Caco-2 (cell line): ENCODE results near the gene CTRB2. TPM values are rescaled to one million over a fixed set of nuclear protein-coding genes. Genes with fewer than 3 reads are reported as not detected.

Source experiments
- BruUV-seq: library from RNA; stranded (reverse); fragments of 400-500 nt; replicated peaks from 2 replicates; lab custom pipeline; 2021; lab: Mats Ljungman, UMichigan
- CTCF ChIA-PET: fragments of 300-600 bp; sonication (Branson Sonifier 250); formaldehyde crosslinking; loops from one replicate; lab custom pipeline; 2022; ENCODE audit warnings: antibody characterized with exemption; lab: Charles Lee
- POLR2A ChIA-PET: fragments of 300-600 bp; sonication (Branson Sonifier 250); formaldehyde crosslinking; loops from one replicate; lab custom pipeline; 2022; ENCODE audit warnings: antibody characterized with exemption; lab: Charles Lee
- DNase-seq, 2 experiments: peaks; one replicate each; pipeline versions ENCODE4 v3.0.0 to v3.0.0-alpha.2; 2020 to 2022
- H3K27me3 ChIP-seq: replicated peaks from 2 replicates; pipeline ENCODE4 v1.6.0; 2011; ENCODE audit warnings: low read length; ENCODE audit not compliant: control insufficient read depth, insufficient read depth
- H3K36me3 ChIP-seq: 2 replicates; pipeline ENCODE4 v1.5.1; 2011; ENCODE audit warnings: low read length; ENCODE audit not compliant: control insufficient read depth, insufficient read depth
- H3K4me1 ChIP-seq: fragments of 250-450 bp; sonication (Bioruptor Pico); 2 replicates; pipeline ENCODE4 v1.5.1; 2020; ENCODE audit warnings: mild to moderate bottlenecking
- H3K4me3 ChIP-seq: 2 replicates; pipeline ENCODE4 v1.5.1; 2011; ENCODE audit warnings: low read depth, mild to moderate bottlenecking, control low read depth, low read length
- H3K9me3 ChIP-seq: fragments of 250-450 bp; sonication (Bioruptor Pico); 2 replicates; pipeline ENCODE4 v1.5.1; 2020; ENCODE audit warnings: mild to moderate bottlenecking, moderate library complexity
- H3K27ac Mint-ChIP-seq: one replicate; pipeline ENCODE4 v1.8.0; 2022; ENCODE audit warnings: mixed read lengths; ENCODE audit not compliant: unreplicated experiment
- H3K27me3 Mint-ChIP-seq: one replicate; pipeline ENCODE4 v1.8.0; 2022; ENCODE audit warnings: mixed read lengths; ENCODE audit not compliant: insufficient read depth, unreplicated experiment
- H3K36me3 Mint-ChIP-seq: one replicate; pipeline ENCODE4 v1.8.0; 2022; ENCODE audit warnings: mild to moderate bottlenecking, mixed read lengths; ENCODE audit not compliant: insufficient read depth, unreplicated experiment
- H3K4me1 Mint-ChIP-seq: one replicate; pipeline ENCODE4 v1.8.0; 2022; ENCODE audit warnings: low read depth, mixed read lengths; ENCODE audit not compliant: unreplicated experiment
- H3K4me3 Mint-ChIP-seq: one replicate; pipeline ENCODE4 v1.8.0; 2022; ENCODE audit warnings: mild to moderate bottlenecking, moderate library complexity, mixed read lengths; ENCODE audit not compliant: unreplicated experiment
- H3K9me3 Mint-ChIP-seq: one replicate; pipeline ENCODE4 v1.8.0; 2022; ENCODE audit warnings: mixed read lengths; ENCODE audit not compliant: unreplicated experiment
- intact Hi-C: fragments of 100-400 bp; cut with micrococcal nuclease; formaldehyde crosslinking; loops from one replicate; pipeline ENCODE4 v1.10.0; 2022; ENCODE audit not compliant: unreplicated experiment
- total RNA-seq: library from RNA; stranded (reverse); gene quantifications from 2 replicates; pipeline ENCODE4 v1.2.3, GENCODE V29; 2022
- TF ChIP-seq, protein P1 (sequence below), 2 experiments: fragments of 200-600 bp in 1 of 2; IDR thresholded peaks; 1 replicate in 1 of 2; 2 replicates in 1 of 2; pipeline versions ENCODE4 v1.5.1 to v1.8.0; 2011 to 2022; ENCODE audit warnings: antibody characterized with exemption in 1 of 2, control low read depth in 1 of 2, inconsistent platforms in 1 of 2, low read depth in 1 of 2, low read length in 1 of 2, mild to moderate bottlenecking in 1 of 2, moderate library complexity in 1 of 2; ENCODE audit not compliant: insufficient read depth in 1 of 2, severe bottlenecking in 1 of 2, unreplicated experiment in 1 of 2

Gene CTRB2
- total RNA-seq, 1 experiment from 2014 or later: not detected

DNA sequence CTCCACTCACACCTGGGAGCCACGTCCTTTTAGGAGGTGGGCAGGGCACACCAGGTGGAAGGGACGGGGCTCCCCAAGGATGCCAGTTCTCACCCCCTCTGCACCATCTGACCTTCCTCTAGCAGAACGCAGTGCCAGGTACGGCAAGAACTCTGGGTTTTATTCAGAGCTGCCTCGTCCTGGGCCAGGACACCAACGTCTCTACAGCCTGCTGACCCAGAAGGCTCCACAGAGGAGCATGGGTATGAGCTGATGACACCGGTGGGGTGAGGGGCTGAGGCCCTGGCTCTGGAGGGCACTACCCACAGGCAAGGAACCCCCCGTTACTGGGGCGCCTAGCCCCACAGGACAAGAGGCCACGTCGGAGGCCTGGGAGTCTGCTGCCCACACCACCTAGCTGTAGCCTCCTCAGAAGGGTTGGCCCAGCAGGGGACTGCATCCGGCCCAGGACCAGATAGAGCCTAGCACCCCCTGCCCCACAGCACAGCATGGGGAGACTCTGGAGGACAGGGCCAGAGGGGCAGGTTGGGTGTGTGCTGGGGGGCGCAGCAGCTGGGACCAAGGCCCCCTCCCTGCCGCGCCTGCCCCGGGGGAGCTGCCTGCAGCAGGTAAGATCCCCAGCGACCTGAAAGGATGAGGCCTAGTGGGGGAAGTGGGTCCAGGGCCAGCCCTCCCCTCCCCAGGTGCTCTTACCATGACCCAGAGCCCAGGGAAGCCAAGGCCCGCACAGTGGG is 30.6 kb upstream of the CTRB2 start:
- H3K27me3 Mint-ChIP-seq: no peaks in the 10 kb centered on the region
- H3K27me3 ChIP-seq: no peaks in the 10 kb centered on the region
- intact Hi-C loops: no loop called here
- no peak overlapping the region for H3K27ac Mint-ChIP-seq
- H3K9me3 ChIP-seq: no peaks in the 10 kb centered on the region
- H3K36me3 ChIP-seq: peaks cover 6% of the 10 kb centered on the region
- peaks cover 80% of the 10 kb centered on the region for H3K36me3 Mint-ChIP-seq
- POLR2A ChIA-PET: no interaction called here
- H3K9me3 Mint-ChIP-seq: no peaks in the 10 kb centered on the region
- H3K4me3 Mint-ChIP-seq: no peak overlapping the region
- TF ChIP-seq, protein P1, sequence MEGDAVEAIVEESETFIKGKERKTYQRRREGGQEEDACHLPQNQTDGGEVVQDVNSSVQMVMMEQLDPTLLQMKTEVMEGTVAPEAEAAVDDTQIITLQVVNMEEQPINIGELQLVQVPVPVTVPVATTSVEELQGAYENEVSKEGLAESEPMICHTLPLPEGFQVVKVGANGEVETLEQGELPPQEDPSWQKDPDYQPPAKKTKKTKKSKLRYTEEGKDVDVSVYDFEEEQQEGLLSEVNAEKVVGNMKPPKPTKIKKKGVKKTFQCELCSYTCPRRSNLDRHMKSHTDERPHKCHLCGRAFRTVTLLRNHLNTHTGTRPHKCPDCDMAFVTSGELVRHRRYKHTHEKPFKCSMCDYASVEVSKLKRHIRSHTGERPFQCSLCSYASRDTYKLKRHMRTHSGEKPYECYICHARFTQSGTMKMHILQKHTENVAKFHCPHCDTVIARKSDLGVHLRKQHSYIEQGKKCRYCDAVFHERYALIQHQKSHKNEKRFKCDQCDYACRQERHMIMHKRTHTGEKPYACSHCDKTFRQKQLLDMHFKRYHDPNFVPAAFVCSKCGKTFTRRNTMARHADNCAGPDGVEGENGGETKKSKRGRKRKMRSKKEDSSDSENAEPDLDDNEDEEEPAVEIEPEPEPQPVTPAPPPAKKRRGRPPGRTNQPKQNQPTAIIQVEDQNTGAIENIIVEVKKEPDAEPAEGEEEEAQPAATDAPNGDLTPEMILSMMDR (IDR thresholded peaks at IDR 0.05; ENCODE audit: insufficient read depth in 1 of 2, low read depth in 1 of 2, low read length in 1 of 2, severe bottlenecking in 1 of 2, unreplicated experiment in 1 of 2): no peak
- DNase-seq: no peak
- no TSS peak for BruUV-seq
- no peaks in the 10 kb centered on the region for H3K4me1 ChIP-seq
- CTCF ChIA-PET: interaction anchor here (1.2 kb wide), 2 partner anchors 13 to 148 kb away, joined by 3 to 5 read pairs; partner anchors contain the start of gene BCAR1
- H3K4me1 Mint-ChIP-seq: peaks cover 6% of the 10 kb centered on the region
- H3K4me3 ChIP-seq: no peak overlapping the region

DNA sequence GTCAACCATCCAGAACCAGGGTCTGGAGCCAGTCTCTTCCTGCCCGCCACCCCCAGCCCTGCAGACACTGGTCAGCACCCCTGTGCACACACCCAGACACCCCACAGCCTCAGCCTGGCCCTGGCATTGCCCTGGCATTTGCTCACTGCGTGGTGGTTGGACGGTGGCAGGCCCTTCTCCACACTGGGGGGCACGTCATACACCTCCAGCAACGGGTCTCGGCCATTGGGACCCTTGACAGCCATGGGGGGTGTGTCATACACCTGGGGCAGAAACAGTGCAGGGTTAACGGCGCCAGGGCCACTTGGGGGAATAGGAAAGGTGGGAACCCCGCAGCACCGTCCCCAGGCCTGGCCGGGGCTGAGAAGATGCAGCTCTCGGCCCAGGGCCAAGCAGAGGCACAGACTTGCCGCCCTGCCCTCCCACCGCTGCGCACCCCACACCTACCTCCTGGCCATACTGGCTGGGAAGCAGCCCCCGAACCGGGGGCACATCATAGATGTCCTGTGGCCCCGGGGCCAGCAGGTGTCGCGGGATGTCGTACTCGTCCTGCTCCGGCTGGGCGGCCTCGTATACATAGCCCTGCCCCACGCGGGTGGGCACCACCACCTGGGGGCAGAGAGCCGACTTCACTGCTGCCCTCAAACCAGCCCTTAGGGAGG is 29.9 kb upstream of the CTRB2 start:
- Histone ChIP-seq H3K4me3 (no peak overlapping the region), H3K4me1 (no peaks in the 10 kb centered on the region), H3K27me3 (no peaks in the 10 kb centered on the region), H3K36me3 (peaks cover 5% of the 10 kb centered on the region), H3K9me3 (no peaks in the 10 kb centered on the region)
- no peaks in the 10 kb centered on the region for H3K27me3 Mint-ChIP-seq
- H3K36me3 Mint-ChIP-seq: peaks cover 80% of the 10 kb centered on the region
- H3K4me1 Mint-ChIP-seq: peaks cover 6% of the 10 kb centered on the region
- H3K9me3 Mint-ChIP-seq: no peaks in the 10 kb centered on the region
- POLR2A ChIA-PET: no interaction called here
- TF ChIP-seq, protein P1 (IDR thresholded peaks at IDR 0.05; ENCODE audit: insufficient read depth in 1 of 2, low read depth in 1 of 2, low read length in 1 of 2, severe bottlenecking in 1 of 2, unreplicated experiment in 1 of 2): no peak
- BruUV-seq: no TSS peak
- intact Hi-C loops: no loop called here
- DNase-seq: no peak
- no peak overlapping the region for H3K4me3 Mint-ChIP-seq
- CTCF ChIA-PET: interaction anchor here (1.2 kb wide), 2 partner anchors 14 to 148 kb away, joined by 3 to 5 read pairs; partner anchors contain the start of gene BCAR1
- no peak overlapping the region for H3K27ac Mint-ChIP-seq

DNA sequence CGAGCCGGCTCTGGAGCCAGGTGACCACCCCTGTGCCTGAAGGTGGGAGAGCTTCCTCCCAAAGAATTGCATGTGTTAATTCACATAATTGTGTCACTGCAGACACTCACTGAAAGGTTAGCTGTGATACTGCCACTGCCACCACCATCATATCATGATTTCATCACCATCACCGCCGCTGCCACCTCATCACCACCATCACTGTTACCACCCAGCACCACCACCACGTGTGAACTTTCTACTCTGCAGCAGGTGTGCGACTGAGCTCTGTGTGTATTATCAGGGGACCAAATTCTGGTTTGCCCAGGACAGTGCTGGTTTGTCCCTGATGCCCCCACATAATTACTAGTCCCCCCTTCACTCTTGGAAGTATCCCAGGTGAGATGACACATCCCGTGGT is 29.3 kb upstream of the CTRB2 start:
- no TSS peak for BruUV-seq
- no peaks in the 10 kb centered on the region for H3K9me3 Mint-ChIP-seq
- TF ChIP-seq, protein P1 (IDR thresholded peaks at IDR 0.05; ENCODE audit: insufficient read depth in 1 of 2, low read depth in 1 of 2, low read length in 1 of 2, severe bottlenecking in 1 of 2, unreplicated experiment in 1 of 2): no peak

More for the DNA sequence above, 29.3 kb upstream of the CTRB2 start:
- Histone ChIP-seq H3K4me3 (no peak overlapping the region), H3K36me3 (peaks cover 4% of the 10 kb centered on the region), H3K9me3 (no peaks in the 10 kb centered on the region), H3K27me3 (no peaks in the 10 kb centered on the region), H3K4me1 (no peaks in the 10 kb centered on the region)
- H3K4me3 Mint-ChIP-seq: no peak overlapping the region
- H3K36me3 Mint-ChIP-seq: peaks cover 80% of the 10 kb centered on the region
- H3K27ac Mint-ChIP-seq: no peak overlapping the region
- DNase-seq: no peak
- ChIA-PET POLR2A (no interaction called here), CTCF (interaction anchor here (1.2 to 3.1 kb wide), 3 partner anchors 14 to 149 kb away, joined by 3 to 40 read pairs (median 5); partner anchors contain the start of gene BCAR1)
- H3K27me3 Mint-ChIP-seq: no peaks in the 10 kb centered on the region
- H3K4me1 Mint-ChIP-seq: peaks cover 6% of the 10 kb centered on the region
- intact Hi-C loops: no loop called here
